GM11168 (cell line): ENCODE results near the gene GRB2.
"Not testable (repeated sequence)": the region's sequence is repeated elsewhere in the genome, so short reads cannot be mapped to it uniquely, and the experiment has no call there.

ENCODE experiments used
- in situ Hi-C: fragments of 300-500 bp; cut with MboI; formaldehyde crosslinking; loops from one replicate; pipeline ENCODE4 v1.12.0; 2022; ENCODE audit warnings: low sequenced_read_pairs; ENCODE audit not compliant: unreplicated experiment

GRB2 gene

GRCh38 chr17:75361996-75362395 lies 43.5 kb downstream of the GRB2 start:
- in situ Hi-C loops: no loop called here

- in situ Hi-C loops: no loop called here
Observed at GRCh38 chr17:75361344-75361743, 44.1 kb downstream of the GRB2 start.

GRCh38 chr17:75356260-75356937 lies 49.1 kb downstream of the GRB2 start:
- in situ Hi-C loops: no loop called here

- in situ Hi-C loops: no loop called here
Observed at GRCh38 chr17:75353176-75353575, 52.3 kb downstream of the GRB2 start.

GRCh38 chr17:75352079-75352569 lies 53.4 kb downstream of the GRB2 start:
- in situ Hi-C loops: no loop called here

GRCh38 chr17:75350706-75351105 lies 54.8 kb downstream of the GRB2 start:
- in situ Hi-C loops: no loop called here

GRCh38 chr17:75350029-75350428 lies 55.4 kb downstream of the GRB2 start:
- in situ Hi-C loops: no loop called here

GRCh38 chr17:75349589-75349988 lies 55.9 kb downstream of the GRB2 start:
- in situ Hi-C loops: no loop called here

- in situ Hi-C loops: no loop called here
Observed at GRCh38 chr17:75348386-75349012, 57.0 kb downstream of the GRB2 start.

GRCh38 chr17:75346906-75347305 lies 58.6 kb downstream of the GRB2 start:
- in situ Hi-C loops: no loop called here

- in situ Hi-C loops: not testable (repeated sequence)
Observed at GRCh38 chr17:75346368-75346767, 59.1 kb downstream of the GRB2 start.

- in situ Hi-C loops: no loop called here
Observed at GRCh38 chr17:75345514-75346167, 59.8 kb downstream of the GRB2 start.

- in situ Hi-C loops: no loop called here
Observed at GRCh38 chr17:75344666-75345065, 60.8 kb downstream of the GRB2 start.

- in situ Hi-C loops: no loop called here
Observed at GRCh38 chr17:75342996-75343395, 62.5 kb downstream of the GRB2 start.

GRCh38 chr17:75341784-75342486 lies 63.5 kb downstream of the GRB2 start:
- in situ Hi-C loops: no loop called here

GRCh38 chr17:75340631-75341030 lies 64.8 kb downstream of the GRB2 start:
- in situ Hi-C loops: no loop called here

- in situ Hi-C loops: no loop called here
Observed at GRCh38 chr17:75339971-75340370, 65.5 kb downstream of the GRB2 start.

- in situ Hi-C loops: no loop called here
Observed at GRCh38 chr17:75338335-75338734, 67.1 kb downstream of the GRB2 start.

GRCh38 chr17:75335315-75335714 lies 70.2 kb downstream of the GRB2 start:
- in situ Hi-C loops: no loop called here

GRCh38 chr17:75334723-75335122 lies 70.8 kb downstream of the GRB2 start:
- in situ Hi-C loops: no loop called here

- in situ Hi-C loops: no loop called here
Observed at GRCh38 chr17:75331671-75332070, 73.8 kb downstream of the GRB2 start.
